ENCODE results near the gene MICALL2.

- TF ChIP-seq POLR2A (IDR thresholded peaks at IDR 0.05): no peak
- TF ChIP-seq, protein P1, sequence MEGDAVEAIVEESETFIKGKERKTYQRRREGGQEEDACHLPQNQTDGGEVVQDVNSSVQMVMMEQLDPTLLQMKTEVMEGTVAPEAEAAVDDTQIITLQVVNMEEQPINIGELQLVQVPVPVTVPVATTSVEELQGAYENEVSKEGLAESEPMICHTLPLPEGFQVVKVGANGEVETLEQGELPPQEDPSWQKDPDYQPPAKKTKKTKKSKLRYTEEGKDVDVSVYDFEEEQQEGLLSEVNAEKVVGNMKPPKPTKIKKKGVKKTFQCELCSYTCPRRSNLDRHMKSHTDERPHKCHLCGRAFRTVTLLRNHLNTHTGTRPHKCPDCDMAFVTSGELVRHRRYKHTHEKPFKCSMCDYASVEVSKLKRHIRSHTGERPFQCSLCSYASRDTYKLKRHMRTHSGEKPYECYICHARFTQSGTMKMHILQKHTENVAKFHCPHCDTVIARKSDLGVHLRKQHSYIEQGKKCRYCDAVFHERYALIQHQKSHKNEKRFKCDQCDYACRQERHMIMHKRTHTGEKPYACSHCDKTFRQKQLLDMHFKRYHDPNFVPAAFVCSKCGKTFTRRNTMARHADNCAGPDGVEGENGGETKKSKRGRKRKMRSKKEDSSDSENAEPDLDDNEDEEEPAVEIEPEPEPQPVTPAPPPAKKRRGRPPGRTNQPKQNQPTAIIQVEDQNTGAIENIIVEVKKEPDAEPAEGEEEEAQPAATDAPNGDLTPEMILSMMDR (IDR thresholded peaks at IDR 0.05): no peak
Measured at GRCh38 chr7:1402791-1403637, 56.3 kb downstream of the MICALL2 start.

All from adrenal gland (tissue), 5 donors.